MM.1S (cell line): Measurements from ENCODE around the gene HHIP.

ENCODE experiments used
- CTCF ChIP-seq: fragments of 300-600 bp; sonication (generic); IDR thresholded peaks from 2 replicates; pipeline ENCODE4 v1.5.1; 2016; ENCODE audit warnings: antibody characterized with exemption, low read length, mixed read lengths
- EZH2 ChIP-seq: fragments of 300-600 bp; sonication (generic); optimal IDR thresholded peaks from 2 replicates; pipeline ENCODE3; 2017; ENCODE audit warnings: low read depth, mild to moderate bottlenecking, antibody characterized with exemption, low read length, mixed read lengths
- EZH2phosphoT487 ChIP-seq: fragments of 300-600 bp; sonication (generic); IDR thresholded peaks from 2 replicates; pipeline ENCODE4 v1.6.1; 2018; ENCODE audit warnings: antibody characterized with exemption, low read length

- TF ChIP-seq EZH2: no peak
- TF ChIP-seq CTCF: no peak
- no peak for TF ChIP-seq EZH2phosphoT487
Observed at GRCh38 chr4:144655491-144655890, 9.5 kb downstream of the HHIP start.
